NCI-H128 (cell line): Measurements from ENCODE around the gene ARFRP1.
A peak's percentile ranks its signal among the peaks of the same experiment; 100 is the strongest.
"Not testable (repeated sequence)": the region's sequence is repeated elsewhere in the genome, so short reads cannot be mapped to it uniquely, and the experiment has no call there.

Experiments used
- DNase-seq: peaks from one replicate; lab custom pipeline; 2025; ENCODE audit not compliant: unreplicated experiment; lab: John Stamatoyannopoulos, UW

The ARFRP1 gene

GRCh38 chr20:63732118-63733095 lies 24.6 kb upstream of the ARFRP1 start:
- DNase-seq = no peak

GRCh38 chr20:63731410-63731809 lies 23.6 kb upstream of the ARFRP1 start:
- no peak for DNase-seq

GRCh38 chr20:63730189-63730733 lies 22.5 kb upstream of the ARFRP1 start:
- DNase-seq = not testable (repeated sequence)

- not testable (repeated sequence) for DNase-seq
These were observed 15.3 kb upstream of the ARFRP1 start for GRCh38 chr20:63722967-63723622.

- DNase-seq = no peak
These were observed 11.2 kb upstream of the ARFRP1 start for GRCh38 chr20:63718996-63719395.

- no peak for DNase-seq
These were observed 7.1 kb upstream of the ARFRP1 start for GRCh38 chr20:63714858-63715257.

- no peak for DNase-seq
These were observed 4.4 kb upstream of the ARFRP1 start for GRCh38 chr20:63712191-63712590.

- no peak for DNase-seq
These were observed 3.4 kb upstream of the ARFRP1 start for GRCh38 chr20:63711085-63711645.

- no peak for DNase-seq
These were observed 1.4 kb upstream of the ARFRP1 start for GRCh38 chr20:63709149-63709527.

GRCh38 chr20:63708301-63709148 lies 749 bp upstream of the ARFRP1 start:
- no peak for DNase-seq

GRCh38 chr20:63706852-63707557 lies 771 bp downstream of the ARFRP1 start:
- DNase-seq = peak; percentile 7

GRCh38 chr20:63706027-63706695 lies 1.6 kb downstream of the ARFRP1 start:
- DNase-seq = no peak

GRCh38 chr20:63705232-63706026 lies 2.3 kb downstream of the ARFRP1 start:
- no peak for DNase-seq

- no peak for DNase-seq
These were observed 3.0 kb downstream of the ARFRP1 start for GRCh38 chr20:63704749-63705117.

GRCh38 chr20:63703976-63704748 lies 3.6 kb downstream of the ARFRP1 start:
- no peak for DNase-seq

GRCh38 chr20:63703471-63703975 lies 4.3 kb downstream of the ARFRP1 start:
- DNase-seq = no peak

GRCh38 chr20:63702751-63703470 lies 4.9 kb downstream of the ARFRP1 start:
- DNase-seq = no peak
